GM19438 (cell line): Measurements from ENCODE around the gene PSME3.
A peak's percentile ranks its signal among the peaks of the same experiment; 100 is the strongest.

Experiments
- ATAC-seq: cut with Tn5 transposase; IDR thresholded peaks from one replicate; pipeline ENCODE4 v1.9.1; 2021; ENCODE audit warnings: low read depth; ENCODE audit not compliant: unreplicated experiment

The PSME3 gene

GRCh38 chr17:42832934-42833766 lies at the start of gene PSME3:
Gene PSME3, plus strand, starts transcription at chr17:42833397. Its CDS starts 235 bp downstream, at chr17:42833632.
- ATAC-seq = peak; percentile 80

- no peak for ATAC-seq
Observed at GRCh38 chr17:42783791-42784138, 49.4 kb upstream of the PSME3 start.

GRCh38 chr17:42784409-42784808 lies 48.8 kb upstream of the PSME3 start:
- no peak for ATAC-seq

GRCh38 chr17:42784811-42785592 lies 48.2 kb upstream of the PSME3 start:
- ATAC-seq = no peak

GRCh38 chr17:42787266-42787665 lies 45.9 kb upstream of the PSME3 start:
- no peak for ATAC-seq

GRCh38 chr17:42791948-42792347 lies 41.2 kb upstream of the PSME3 start:
- ATAC-seq = no peak

GRCh38 chr17:42792545-42792944 lies 40.7 kb upstream of the PSME3 start:
- ATAC-seq = no peak

- no peak for ATAC-seq
Observed at GRCh38 chr17:42795061-42795460, 38.1 kb upstream of the PSME3 start.

- ATAC-seq = no peak
Observed at GRCh38 chr17:42795465-42795864, 37.7 kb upstream of the PSME3 start.

- no peak for ATAC-seq
Observed at GRCh38 chr17:42796066-42796758, 37.0 kb upstream of the PSME3 start.

GRCh38 chr17:42797067-42798007 lies 35.9 kb upstream of the PSME3 start:
- no peak for ATAC-seq

GRCh38 chr17:42798011-42798382 lies 35.2 kb upstream of the PSME3 start:
- ATAC-seq = no peak

- ATAC-seq = peak; percentile 74
Observed at GRCh38 chr17:42798383-42799380, 34.5 kb upstream of the PSME3 start, which contains the start of the genes CNTD1 and COA3. Gene CNTD1, plus strand, starts transcription at chr17:42798861. Its CDS starts 207 bp downstream, at chr17:42799068. Gene COA3, minus strand, starts transcription at chr17:42798704. Its CDS starts 23 bp downstream, at chr17:42798681.

GRCh38 chr17:42803074-42803883 lies 29.9 kb upstream of the PSME3 start:
- no peak for ATAC-seq

- ATAC-seq = no peak
Observed at GRCh38 chr17:42804918-42805367, 28.3 kb upstream of the PSME3 start.

GRCh38 chr17:42806249-42806648 lies 26.9 kb upstream of the PSME3 start:
- ATAC-seq = no peak

GRCh38 chr17:42809250-42809649 lies 23.9 kb upstream of the PSME3 start:
- no peak for ATAC-seq
